ENCODE data around the gene MAPKAP1.
"Not testable (repeated sequence)": the region's sequence is repeated elsewhere in the genome, so short reads cannot be mapped to it uniquely, and the experiment has no call there.

MAPKAP1 gene

DNA sequence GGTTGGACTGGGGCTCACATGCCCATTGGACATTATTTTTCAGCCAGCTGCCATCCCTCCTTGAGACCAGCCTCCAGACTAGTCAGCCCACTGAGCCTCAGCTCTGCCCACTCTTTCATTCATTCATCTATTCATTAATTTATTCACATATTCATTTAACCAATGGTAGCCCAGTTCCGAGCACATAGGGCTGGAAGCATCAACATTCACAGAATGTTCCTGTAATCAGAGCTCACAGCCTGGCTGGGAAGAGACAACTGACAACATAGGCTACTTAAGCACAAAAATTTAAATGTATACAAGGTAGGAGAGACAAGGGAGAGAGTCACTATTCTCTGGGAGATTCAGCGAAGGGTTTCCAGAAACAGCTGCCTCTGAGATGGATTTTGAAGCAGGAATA is 23.2 kb upstream of the MAPKAP1 start:
- no peak for DNase-seq (ENCODE audit: low read depth)

GRCh38 chr9:125726456-125727132 is 19.6 kb upstream of the MAPKAP1 start:
- no peak for DNase-seq (ENCODE audit: low read depth)

GRCh38 chr9:125707472-125707804 is 430 bp upstream of the MAPKAP1 start:
- no peak for DNase-seq (ENCODE audit: low read depth)

- no peak for DNase-seq (ENCODE audit: low read depth)
Measured at GRCh38 chr9:125705893-125706292, 1.1 kb downstream of the MAPKAP1 start.

- no peak for DNase-seq (ENCODE audit: low read depth)
Measured at GRCh38 chr9:125703662-125704061, 3.3 kb downstream of the MAPKAP1 start.

DNA sequence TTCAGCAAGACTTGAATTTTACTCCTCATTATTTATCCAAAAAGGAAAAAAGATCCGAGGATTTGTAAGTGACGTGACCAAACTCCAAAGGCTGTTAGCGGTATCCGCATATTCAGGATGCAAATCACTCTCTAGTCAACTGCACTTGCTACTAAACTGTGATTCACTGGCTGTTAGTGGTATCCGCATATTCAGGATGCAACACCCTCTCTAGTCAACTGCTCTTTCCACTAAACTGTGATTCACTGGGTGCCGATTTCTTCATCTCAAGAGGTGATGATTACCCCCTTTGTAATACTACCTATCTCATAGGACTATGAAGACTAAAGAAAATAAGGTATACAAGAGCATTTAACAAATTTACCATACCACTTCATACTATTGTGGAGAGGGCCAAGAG is 5.7 kb downstream of the MAPKAP1 start:
- no peak for DNase-seq (ENCODE audit: low read depth)

DNA sequence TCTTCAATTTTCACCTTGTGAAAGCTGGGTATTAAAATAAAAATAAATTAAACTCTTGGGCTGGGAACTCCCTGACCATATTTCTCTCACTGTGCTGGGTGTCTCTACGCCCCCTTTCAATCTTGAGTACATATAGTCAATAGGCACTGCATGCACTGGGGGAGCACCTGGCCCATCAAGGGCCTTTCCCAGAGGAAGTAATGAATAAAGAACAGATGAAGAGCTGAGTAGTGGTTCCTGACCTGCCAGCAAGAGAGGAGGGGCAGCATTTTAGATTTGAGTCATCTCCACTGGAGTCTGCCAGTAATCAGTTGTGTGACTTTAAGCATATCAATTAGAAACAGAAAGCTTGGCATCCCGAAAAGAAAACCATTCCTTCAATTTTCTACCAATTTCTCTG is 6.2 kb downstream of the MAPKAP1 start:
- no peak for DNase-seq (ENCODE audit: low read depth)

DNA sequence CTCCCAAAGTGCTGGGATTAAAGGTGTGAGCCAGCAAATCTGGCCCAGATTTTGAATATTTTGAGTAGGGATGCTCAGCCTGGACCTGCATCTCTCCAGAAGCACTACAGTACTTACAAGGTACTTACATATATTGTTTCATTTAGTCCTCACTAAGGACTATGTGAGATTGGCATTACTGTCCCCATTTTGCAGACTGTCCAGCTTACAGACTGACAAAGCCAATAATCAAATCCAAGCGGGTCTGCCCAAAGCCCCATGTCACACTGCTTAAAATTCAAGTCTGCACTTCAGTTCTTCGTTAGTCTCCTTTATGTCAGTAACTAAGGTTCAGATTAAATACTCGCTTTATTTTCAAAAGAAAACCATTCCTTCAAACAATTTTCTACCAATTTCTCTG is 7.1 kb downstream of the MAPKAP1 start:
- DNase-seq (ENCODE audit: low read depth) = no peak

- no peak for DNase-seq (ENCODE audit: low read depth)
Measured at GRCh38 chr9:125696106-125696647, 10.8 kb downstream of the MAPKAP1 start.

GRCh38 chr9:125695548-125695947 is 11.5 kb downstream of the MAPKAP1 start:
- DNase-seq (ENCODE audit: low read depth) = not testable (repeated sequence)

GRCh38 chr9:125694478-125694877 is 12.5 kb downstream of the MAPKAP1 start:
- no peak for DNase-seq (ENCODE audit: low read depth)

DNA sequence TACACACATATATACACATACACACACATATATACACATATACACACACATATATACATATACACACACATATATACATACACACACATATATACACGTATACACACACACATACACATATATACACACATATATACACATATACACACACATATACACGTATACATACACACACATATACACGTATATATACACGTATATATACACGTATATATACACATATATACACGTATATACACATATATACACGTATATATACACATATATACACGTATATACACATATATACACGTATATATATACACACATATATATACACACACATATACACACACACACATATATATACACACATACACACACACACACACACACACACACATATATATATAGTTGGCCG is 13.5 kb downstream of the MAPKAP1 start:
- not testable (repeated sequence) for DNase-seq (ENCODE audit: low read depth)

DNA sequence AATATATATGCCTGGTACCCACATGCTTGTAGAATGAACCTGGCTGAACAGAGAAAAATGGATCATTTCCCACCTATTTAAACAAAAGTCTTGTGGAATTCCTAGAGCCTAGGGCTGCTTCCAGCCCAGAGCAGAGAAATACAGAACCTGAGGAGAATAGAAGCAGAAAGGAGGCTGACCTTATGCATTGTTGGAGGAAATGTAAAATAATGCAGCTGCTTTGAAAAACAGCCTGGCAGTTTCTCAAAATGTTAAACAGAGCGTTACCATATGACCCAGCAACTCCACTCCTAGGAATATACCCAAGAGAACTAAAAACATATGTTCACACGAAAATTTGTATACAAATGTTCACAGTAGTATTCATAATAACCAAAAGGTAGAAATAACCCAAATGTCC is 15.1 kb downstream of the MAPKAP1 start:
- DNase-seq (ENCODE audit: low read depth) = no peak

DNA sequence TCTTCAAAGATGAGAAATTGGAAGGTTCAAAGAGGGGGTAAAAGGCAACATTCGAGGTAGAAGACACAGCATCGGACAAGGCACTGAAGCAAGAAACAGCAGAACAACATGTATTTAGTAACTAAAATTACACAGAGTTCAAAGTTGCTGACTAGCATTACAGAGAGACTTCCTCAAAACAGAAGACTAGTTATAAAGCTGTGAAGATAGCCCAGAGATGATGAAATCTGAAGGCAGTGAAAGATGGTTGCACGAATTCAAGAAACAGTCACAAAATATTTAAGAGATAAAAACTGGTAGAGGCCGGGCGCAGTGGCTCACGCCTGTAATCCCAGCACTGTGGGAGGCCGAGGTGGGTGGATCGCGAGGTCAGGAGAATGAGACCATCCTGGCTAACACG is 16.3 kb downstream of the MAPKAP1 start:
- no peak for DNase-seq (ENCODE audit: low read depth)

- DNase-seq (ENCODE audit: low read depth) = no peak
Measured at GRCh38 chr9:125687163-125687863, 19.7 kb downstream of the MAPKAP1 start.

DNA sequence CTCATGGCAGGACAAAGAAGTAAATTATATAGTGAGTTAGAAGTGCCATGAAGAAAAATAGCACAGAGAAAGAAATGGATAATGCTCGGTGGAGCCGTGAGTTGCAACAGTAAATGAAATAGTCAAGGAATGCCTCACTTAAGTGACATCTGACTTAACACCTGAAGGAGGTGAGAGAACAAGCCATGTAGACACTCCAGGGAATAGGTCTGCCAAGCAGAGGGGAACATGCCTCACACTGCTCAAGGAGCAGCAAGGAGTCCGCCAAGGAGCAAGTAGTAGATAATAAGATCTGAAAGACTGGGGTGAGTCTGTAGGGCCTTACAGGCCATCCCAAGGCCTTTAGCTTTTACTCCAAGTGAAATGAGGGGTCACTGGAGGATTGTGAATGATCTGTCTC is 21.8 kb downstream of the MAPKAP1 start:
- no peak for DNase-seq (ENCODE audit: low read depth)

- DNase-seq (ENCODE audit: low read depth) = no peak
Measured at GRCh38 chr9:125683486-125683885, 23.5 kb downstream of the MAPKAP1 start.

DNA sequence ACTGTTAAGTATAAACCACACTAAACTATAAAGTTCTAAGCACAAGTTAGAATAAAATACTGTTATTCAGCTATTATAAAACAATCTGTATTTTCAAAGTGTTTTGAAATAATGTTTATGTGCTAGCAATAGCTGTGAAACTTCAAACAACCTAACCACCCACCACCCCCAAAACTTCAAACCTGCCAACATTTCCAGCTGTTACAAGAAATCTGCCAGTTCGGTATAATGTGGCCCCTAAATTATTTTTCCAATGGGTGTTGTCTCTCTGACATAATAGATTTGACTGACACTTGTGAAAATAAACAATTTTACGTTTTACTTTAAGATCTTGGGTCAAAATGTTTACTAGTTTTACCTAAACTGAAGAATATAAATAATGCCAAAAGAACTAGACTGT is 24.7 kb downstream of the MAPKAP1 start:
- no peak for DNase-seq (ENCODE audit: low read depth)

- DNase-seq (ENCODE audit: low read depth) = no peak
Measured at GRCh38 chr9:125681657-125682056, 25.4 kb downstream of the MAPKAP1 start.

- DNase-seq (ENCODE audit: low read depth) = no peak
Measured at GRCh38 chr9:125681086-125681622, 25.9 kb downstream of the MAPKAP1 start.

GRCh38 chr9:125680445-125680844 is 26.6 kb downstream of the MAPKAP1 start:
- DNase-seq (ENCODE audit: low read depth) = no peak

GRCh38 chr9:125679597-125680189 is 27.3 kb downstream of the MAPKAP1 start:
- no peak for DNase-seq (ENCODE audit: low read depth)
